Left ventricle myocardium superior (tissue), 1 donor: ENCODE measurements around the gene PRR15L. TPM values are rescaled to one million over a fixed set of nuclear protein-coding genes. Genes with fewer than 3 reads are reported as not detected.
"Not testable (repeated sequence)": the region's sequence is repeated elsewhere in the genome, so short reads cannot be mapped to it uniquely, and the experiment has no call there.

Experiments used
- ATAC-seq: fragments of 200-7000 bp; cut with Tn5 transposase; one replicate; pipeline ENCODE4 v1.9.1; 2020; ENCODE audit warnings: mild to moderate bottlenecking, moderate library complexity
- DNase-seq: peaks from one replicate; pipeline ENCODE4 v3.0.0-alpha.2; 2020
- intact Hi-C: fragments of 100-400 bp; cut with micrococcal nuclease; formaldehyde crosslinking; loops from one replicate; pipeline ENCODE4 v1.11.0; 2022
- total RNA-seq: library from RNA; stranded (reverse); fragmentation: NEBNext Ultra II Directional; extraction: Animal tissue kit (Norgen Biotek cat#: 25700); gene quantifications from one replicate; pipeline ENCODE4 v1.2.1, GENCODE V29; 2021
- donor health status: DM: no; HTN: yes; CAD: no; lungs with severe emphysema.

Gene PRR15L
- total RNA-seq, 1 donor from 2014 or later, result not detected

DNA sequence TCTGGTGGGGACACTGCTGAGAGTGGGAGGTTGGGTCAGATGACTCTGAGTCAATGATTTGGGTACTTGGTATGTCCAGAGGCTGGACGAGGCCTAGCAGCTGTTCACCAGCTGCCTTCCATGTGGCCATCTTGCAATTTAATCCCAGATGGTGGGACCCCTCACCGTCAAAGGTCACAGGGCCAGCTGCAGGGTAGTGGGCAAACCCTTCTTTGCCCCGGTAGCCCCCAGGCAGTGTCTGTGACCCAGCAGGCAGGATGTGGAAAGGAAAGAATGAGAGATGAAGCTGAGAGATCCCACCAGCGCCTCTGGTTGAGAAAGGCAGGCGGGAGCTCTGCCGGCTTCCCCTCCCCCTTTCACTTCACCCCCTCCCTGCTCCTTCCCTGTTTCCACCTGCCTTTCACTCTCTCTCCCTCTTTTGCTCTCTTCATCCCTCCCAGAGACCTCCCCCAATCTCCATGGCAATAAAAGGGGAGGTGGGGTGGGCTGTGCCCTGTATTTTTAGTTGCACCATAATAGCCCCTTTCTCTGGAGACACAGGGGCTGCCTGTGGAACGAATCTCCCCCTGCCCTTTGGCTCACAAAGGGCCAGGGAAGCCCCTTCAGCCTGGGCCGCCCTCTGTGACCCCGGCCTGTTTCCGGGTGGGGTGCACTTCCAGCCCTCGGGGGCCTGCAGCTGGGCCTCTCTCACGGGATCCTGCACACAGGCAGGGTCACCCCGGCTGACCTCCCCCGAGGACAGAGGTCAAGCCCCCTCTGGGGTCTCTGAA, 33.5 kb upstream of the PRR15L start:
- ATAC-seq (no peak), DNase-seq (no peak)
- intact Hi-C loops, result no loop called here

DNA sequence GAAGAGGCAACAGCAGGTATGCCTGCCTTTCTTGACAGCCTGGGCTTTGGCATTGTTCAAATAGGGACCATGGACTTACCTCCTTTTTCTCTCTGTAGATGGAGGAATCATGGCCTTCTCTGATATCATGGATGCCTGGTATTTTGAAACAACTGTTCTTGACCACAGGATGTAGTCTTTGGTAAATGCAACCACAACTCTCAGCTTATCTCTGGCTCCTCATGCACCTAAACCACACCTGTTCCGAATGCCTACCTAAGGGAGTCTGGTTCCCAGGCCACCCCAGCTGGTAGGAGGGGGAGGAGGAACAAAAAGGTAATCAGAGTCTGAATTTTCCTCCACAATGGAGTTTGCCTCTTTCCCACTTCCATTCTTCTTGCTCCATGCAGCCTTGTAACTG, 32.0 kb upstream of the PRR15L start:
- no peak for ATAC-seq
- intact Hi-C loops, result no loop called here

DNA sequence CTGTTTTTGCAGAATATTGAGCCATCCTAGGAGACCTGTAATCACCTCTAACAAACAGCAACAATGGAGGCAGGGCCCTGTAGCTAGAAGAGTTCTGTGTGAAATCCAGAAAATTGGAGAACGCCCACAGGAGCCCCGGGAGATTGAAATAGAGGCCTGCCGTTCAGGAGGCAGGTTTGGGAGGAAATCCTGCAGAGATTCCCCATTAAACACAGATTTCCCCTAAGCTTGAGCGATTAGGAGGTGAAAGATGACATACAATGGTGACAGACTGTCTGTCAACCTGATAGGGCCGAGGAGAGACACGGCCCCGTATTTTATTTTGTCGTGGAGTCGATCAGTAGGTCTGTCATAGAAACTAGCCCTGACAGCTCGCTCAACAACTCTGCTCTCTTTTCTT, 31.5 kb upstream of the PRR15L start:
- ATAC-seq, result no peak
- no peak for DNase-seq
- intact Hi-C loops, result no loop called here

More for the DNA sequence above, 32.0 kb upstream of the PRR15L start:
- DNase-seq, result no peak

DNA sequence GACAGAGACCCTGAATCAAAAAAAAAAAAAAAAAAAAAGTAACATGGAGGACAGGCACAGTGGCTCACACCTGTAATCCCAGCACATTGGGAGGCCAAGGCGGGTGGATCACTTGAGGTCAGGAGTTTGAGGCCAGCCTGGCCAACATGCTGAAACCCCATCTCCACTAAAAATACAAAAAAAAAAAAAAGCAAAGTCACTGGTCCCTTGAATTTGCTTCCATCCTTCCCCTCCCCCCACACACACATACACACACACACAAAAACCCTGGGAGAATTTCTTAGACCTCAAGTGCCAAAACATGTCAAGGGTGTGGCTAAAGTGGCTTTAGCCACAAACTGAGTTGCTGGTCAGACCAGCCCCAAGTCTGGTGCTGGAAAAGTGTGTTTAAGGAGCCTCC, 30.8 kb upstream of the PRR15L start:
- intact Hi-C loops, ATAC-seq, DNase-seq: not testable (repeated sequence)

GRCh38 chr17:47987240-47987835, 29.7 kb upstream of the PRR15L start:
- DNase-seq, result peak; percentile 44
- intact Hi-C loops, result no loop called here
- ATAC-seq, result peak; percentile 54

DNA sequence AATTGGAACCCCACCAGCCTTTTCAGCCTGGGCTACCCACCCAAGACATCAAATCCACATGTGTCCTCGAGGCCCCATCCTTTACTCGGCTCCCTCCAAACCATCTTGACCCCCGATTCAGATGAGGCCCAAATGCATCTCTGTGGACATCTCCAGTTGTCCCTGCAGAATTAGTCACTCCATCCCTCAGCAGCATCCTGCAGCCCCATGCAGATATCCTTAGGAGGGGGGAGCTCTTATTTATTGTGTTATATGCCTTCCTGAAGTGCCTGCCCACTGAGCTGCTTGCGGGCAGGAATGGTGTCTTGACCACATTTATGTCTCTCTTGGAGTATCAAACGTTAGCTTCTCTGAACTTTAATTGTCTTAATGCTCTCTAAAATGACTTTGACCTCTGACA, 28.8 kb upstream of the PRR15L start:
- no peak for ATAC-seq
- intact Hi-C loops, result no loop called here
- DNase-seq, result no peak

GRCh38 chr17:47983492-47984223, 26.0 kb upstream of the PRR15L start:
- peak; percentile 83 for ATAC-seq
- DNase-seq, result no peak

GRCh38 chr17:47982645-47983390, 25.1 kb upstream of the PRR15L start:
- no peak for DNase-seq
- intact Hi-C loops, result no loop called here
- ATAC-seq, result no peak

More at GRCh38 chr17:47983492-47984223, 26.0 kb upstream of the PRR15L start:
- intact Hi-C loops, result no loop called here

- ATAC-seq, result no peak
- intact Hi-C loops, result no loop called here
- no peak for DNase-seq
Observed at GRCh38 chr17:47982091-47982617, 24.5 kb upstream of the PRR15L start.

GRCh38 chr17:47981462-47981861, 23.8 kb upstream of the PRR15L start:
- no peak for ATAC-seq
- no peak for DNase-seq
- intact Hi-C loops, result no loop called here

- DNase-seq (no peak), ATAC-seq (no peak)
- intact Hi-C loops, result no loop called here
Observed at GRCh38 chr17:47980541-47980940, 22.9 kb upstream of the PRR15L start.

DNA sequence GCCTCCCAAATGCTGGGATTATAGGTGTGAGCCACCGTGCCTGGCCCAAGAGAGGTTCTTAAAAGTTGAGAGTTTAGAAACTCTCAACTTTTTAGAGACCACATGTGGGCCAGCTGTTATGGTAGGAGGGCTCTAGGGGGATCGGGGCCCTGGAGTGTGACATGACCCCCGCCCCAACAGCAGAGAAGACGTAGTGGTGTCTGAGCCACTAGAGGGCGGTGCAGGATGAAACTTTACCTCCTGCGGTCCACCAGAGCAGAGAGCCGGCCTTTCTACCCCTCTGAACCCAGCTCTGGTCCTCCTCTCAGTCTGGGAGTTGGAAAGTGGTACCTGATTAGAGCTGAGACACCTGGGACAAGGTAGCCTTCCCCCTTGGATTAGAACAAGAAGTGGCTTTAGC, 20.6 kb upstream of the PRR15L start:
- ATAC-seq (peak; percentile 74), DNase-seq (peak; percentile 68)
- intact Hi-C loops, result loop anchor here (2.0 kb wide), 1 partner anchor 40 kb away; no protein-coding TSS in a partner anchor

- intact Hi-C loops, result no loop called here
- ATAC-seq (no peak), DNase-seq (no peak)
Observed at GRCh38 chr17:47975823-47976205, 18.1 kb upstream of the PRR15L start.

GRCh38 chr17:47975189-47975822, 17.6 kb upstream of the PRR15L start:
- no peak for DNase-seq
- ATAC-seq, result no peak
- intact Hi-C loops, result no loop called here

GRCh38 chr17:47973541-47973940, 15.9 kb upstream of the PRR15L start:
- ATAC-seq, result no peak
- intact Hi-C loops, result no loop called here
- DNase-seq, result no peak

DNA sequence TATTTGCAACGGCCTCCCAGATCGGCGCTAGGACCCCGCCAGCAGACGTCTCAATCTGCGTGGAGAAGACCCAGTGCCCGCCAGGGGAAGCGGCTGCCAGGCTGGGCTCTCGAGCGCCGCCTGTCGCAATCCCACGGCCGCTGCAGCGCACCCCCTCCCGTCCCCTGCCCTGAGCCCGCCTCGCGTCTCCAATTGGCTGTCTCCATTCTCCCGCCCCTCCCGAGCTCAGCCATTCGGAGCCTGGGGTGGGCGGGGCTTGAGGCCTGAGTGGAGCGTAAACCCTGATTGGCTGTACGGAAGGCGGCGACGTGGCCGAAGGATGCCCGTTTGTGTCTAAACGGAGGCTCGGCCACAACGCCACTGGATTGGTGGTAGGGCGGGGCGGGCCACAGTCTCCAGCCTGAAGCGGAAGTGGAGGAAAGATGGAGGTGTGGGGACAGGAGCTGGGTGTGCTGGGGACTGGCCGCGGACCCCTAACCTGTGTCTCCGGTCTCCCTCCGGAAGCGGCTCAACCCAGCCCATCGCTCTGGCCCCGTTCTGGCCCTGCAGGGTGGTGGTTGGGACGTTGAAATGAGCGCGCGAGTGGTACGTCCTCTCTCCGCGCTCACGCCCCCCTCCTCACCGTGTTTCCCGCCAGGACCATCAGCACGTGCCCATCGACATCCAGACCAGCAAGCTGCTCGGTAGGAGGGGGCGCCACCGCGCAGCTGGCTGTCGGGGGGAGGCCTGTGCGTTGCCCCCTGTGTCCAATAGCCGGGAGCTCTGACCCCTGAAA, 13.2 kb upstream of the PRR15L start, which contains the start of gene CDK5RAP3:
Gene CDK5RAP3 (plus strand): TSS at position 389 of the 775 bp plus-strand sequence. CDS start 34 bp downstream, at position 423.
- intact Hi-C loops, result no loop called here
- ATAC-seq (peak; percentile 99), DNase-seq (peak; percentile 100)

- DNase-seq, result no peak
- ATAC-seq, result no peak
- intact Hi-C loops, result no loop called here
Observed at GRCh38 chr17:47969930-47970724, 12.4 kb upstream of the PRR15L start.
